Spleen (tissue), 11 donors: ENCODE data around the gene SMCO4. TPM values are rescaled to one million over a fixed set of nuclear protein-coding genes. Genes with fewer than 3 reads are reported as not detected.
"Not testable (repeated sequence)": the region's sequence is repeated elsewhere in the genome, so short reads cannot be mapped to it uniquely, and the experiment has no call there.

Source experiments
- DNase-seq: peaks from one replicate; pipeline ENCODE4 v3.0.0-alpha.2; 2020
- H3K27ac ChIP-seq, 8 donors: fragments of 200-600 bp; sonication (generic) in 7 of 8; 1 replicate in 4 of 8; 2 replicates in 4 of 8; pipeline versions ENCODE4 v1.5.0 to v1.8.0; 2016 to 2021; ENCODE audit warnings: inconsistent platforms in 4 of 8, mild to moderate bottlenecking in 4 of 8, moderate library complexity in 1 of 8
- H3K27me3 ChIP-seq, 7 donors: fragments of 200-600 bp; sonication (generic) in 6 of 7; replicated peaks in 1 of 7; 1 replicate in 4 of 7; 2 replicates in 3 of 7; pipeline versions ENCODE4 v1.5.0 to v1.8.0; 2016 to 2021; ENCODE audit warnings: inconsistent platforms in 3 of 7, mild to moderate bottlenecking in 1 of 7
- H3K36me3 ChIP-seq, 6 donors: fragments of 200-600 bp; sonication (generic) in 5 of 6; 1 replicate in 4 of 6; 2 replicates in 2 of 6; pipeline versions ENCODE4 v1.5.0 to v1.8.0; 2016 to 2021; ENCODE audit warnings: inconsistent platforms in 2 of 6
- H3K4me1 ChIP-seq, 6 donors: fragments of 200-600 bp; sonication (generic) in 5 of 6; 1 replicate in 3 of 6; 2 replicates in 3 of 6; pipeline versions ENCODE4 v1.5.0 to v1.8.0; 2016 to 2021; ENCODE audit warnings: inconsistent platforms in 3 of 6
- H3K4me3 ChIP-seq, 8 donors: fragments of 200-600 bp; sonication (generic) in 7 of 8; 1 replicate in 4 of 8; 2 replicates in 4 of 8; pipeline versions ENCODE4 v1.5.0 to v1.8.0; 2016 to 2021; ENCODE audit warnings: inconsistent platforms in 4 of 8, mild to moderate bottlenecking in 4 of 8, moderate library complexity in 2 of 8
- H3K9me3 ChIP-seq, 8 donors: fragments of 200-600 bp; sonication (generic) in 7 of 8; 1 replicate in 4 of 8; 2 replicates in 4 of 8; pipeline versions ENCODE4 v1.5.0 to v1.8.0; 2016 to 2021; ENCODE audit warnings: inconsistent platforms in 4 of 8
- CTCF ChIP-seq, 11 experiments: fragments of 200-600 bp in 7 of 11; fragments of 450-650 bp in 4 of 11; sonication (generic) in 4 of 11; IDR thresholded peaks in 8 of 11; conservative IDR thresholded peaks in 3 of 11; 1 replicate in 7 of 11; 2 replicates in 4 of 11; pipeline versions ENCODE4 v1.4.0 to v1.8.0; 2016 to 2021; ENCODE audit warnings: antibody characterized with exemption in 11 of 11, inconsistent platforms in 4 of 11, mild to moderate bottlenecking in 1 of 11
- POLR2A ChIP-seq, 3 donors: fragments of 450-650 bp; IDR thresholded peaks; one replicate each; pipeline ENCODE4 v1.5.1; 2017; ENCODE audit warnings: antibody characterized with exemption in 3 of 3, mild to moderate bottlenecking in 1 of 3
- POLR2AphosphoS5 ChIP-seq, 3 donors: sonication (generic); formaldehyde crosslinking; IDR thresholded peaks; one replicate each; pipeline ENCODE4 v1.5.1; 2017; ENCODE audit warnings: antibody characterized with exemption in 3 of 3
- WGBS, 5 donors: extraction: QIAGEN DNeasy Blood & Tissue Kit in 3 of 5; methylation state at CpG; one replicate each; pipeline versions ENCODE4 v1.1.5 to v1.1.7; 2013 to 2018; 5-methylcytosine and 5-hydroxymethylcytosine counted together
- intact Hi-C: fragments of 100-400 bp; cut with DNase I; formaldehyde crosslinking; loops from one replicate; pipeline ENCODE4 v1.15.0; 2023; ENCODE audit warnings: low total_unique reads
- polyA plus RNA-seq, 3 donors: library from polyadenylated mRNA; stranded (reverse); fragments of 200-250 nt; gene quantifications; one replicate each; pipeline ENCODE4 v1.2.1, GENCODE V29; 2013
- total RNA-seq, 7 donors: library from RNA; depleted of rRNA in 3 of 7; stranded (reverse); fragments of >200 nt in 3 of 7; fragmentation: NEBNext Ultra II Directional in 4 of 7; extraction: Animal tissue kit (Norgen Biotek cat#: 25700) in 4 of 7; gene quantifications; one replicate each; pipeline versions ENCODE4 v1.1.0 to v1.2.1, GENCODE V29; 2016 to 2021
- donor health status: healthy with polysubstance abuse.
- donor health status: DM: no; HTN: no; CAD: no; lungs with moderate emphysema.
- donor health status: DM: no; HTN: no; CAD: no.
- donor health status: Bipolar disorder and iron deficiency.
- donor health status: healthy.
- donor health status: DM: no; HTN: no; CAD: no.
- donor health status: DM: yes; HTN: yes; CAD: no.

The SMCO4 gene
- total and polyA plus RNA-seq, 10 donors = 21.8 to 74.1 (median 51.9) TPM

DNA sequence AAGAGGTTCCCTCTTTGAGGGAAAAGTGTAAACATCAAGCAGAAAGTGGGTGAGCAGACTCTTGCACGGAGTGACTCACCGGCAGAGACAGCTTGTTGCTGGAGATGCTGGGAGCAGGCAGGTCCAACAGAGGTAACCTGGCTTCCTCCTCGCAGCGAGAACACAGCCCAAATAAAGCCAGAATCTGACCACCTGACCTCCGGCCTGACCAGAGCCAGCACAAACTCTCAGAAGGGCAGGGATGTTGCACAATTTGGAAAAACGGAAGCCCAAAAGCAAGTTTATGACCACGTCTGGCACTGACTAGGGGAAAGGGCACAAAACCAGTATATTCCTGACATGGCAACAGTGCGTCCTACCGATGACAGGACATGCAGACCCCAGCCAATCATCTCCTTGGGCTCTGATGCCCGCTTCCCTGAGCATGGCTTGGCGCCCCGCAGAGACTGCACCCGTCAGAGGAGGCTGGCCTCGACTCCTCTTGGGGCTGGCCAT, 5.4 kb downstream of the SMCO4 start:
- Histone ChIP-seq H3K27ac (peak overlapping the region in 7 of 8 donors; percentile 5 to 75 (median 44)), H3K4me1 (peaks cover 0 to 77% (median 40%) of the 10 kb centered on the region in 6 donors), H3K27me3 (peaks cover 0 to 7% (median 0%) of the 10 kb centered on the region in 7 donors), H3K36me3 (no peaks in the 10 kb centered on the region), H3K4me3 (peak overlapping the region in 1 of 8 donors; percentile 40), H3K9me3 (no peaks in the 10 kb centered on the region)
- intact Hi-C loops = no loop called here
- DNase-seq = peak; percentile 78
- 54 to 71% (median 57%) methylated on average over 14 of the region's 14 CpGs for WGBS, 5 donors
- no peak for TF ChIP-seq POLR2A (IDR thresholded peaks at IDR 0.05)
- peak; percentile 43 to 66 (median 51) for TF ChIP-seq POLR2AphosphoS5 (IDR thresholded peaks at IDR 0.05)

- TF ChIP-seq POLR2A (IDR thresholded peaks at IDR 0.05) = no peak
- no peak for TF ChIP-seq CTCF (IDR thresholded peaks at IDR 0.05 in 8 of 11, conservative IDR thresholded peaks at IDR 0.05 in 3 of 11)
- no peak for TF ChIP-seq POLR2AphosphoS5 (IDR thresholded peaks at IDR 0.05)
- Histone ChIP-seq H3K4me1 (peaks cover 0 to 76% (median 36%) of the 10 kb centered on the region in 6 donors), H3K36me3 (no peaks in the 10 kb centered on the region), H3K9me3 (no peaks in the 10 kb centered on the region), H3K27ac (peak overlapping the region in 4 of 8 donors; percentile 44 to 75 (median 65)), H3K4me3 (peak overlapping the region in 1 of 8 donors; percentile 40), H3K27me3 (no peaks in the 10 kb centered on the region)
- DNase-seq = no peak
- intact Hi-C loops = no loop called here
- WGBS, 5 donors = 36 to 58% (median 51%) methylated on average over 5 of the region's 5 CpGs
Observed at GRCh38 chr11:93537049-93537448, 6.1 kb downstream of the SMCO4 start.

DNA sequence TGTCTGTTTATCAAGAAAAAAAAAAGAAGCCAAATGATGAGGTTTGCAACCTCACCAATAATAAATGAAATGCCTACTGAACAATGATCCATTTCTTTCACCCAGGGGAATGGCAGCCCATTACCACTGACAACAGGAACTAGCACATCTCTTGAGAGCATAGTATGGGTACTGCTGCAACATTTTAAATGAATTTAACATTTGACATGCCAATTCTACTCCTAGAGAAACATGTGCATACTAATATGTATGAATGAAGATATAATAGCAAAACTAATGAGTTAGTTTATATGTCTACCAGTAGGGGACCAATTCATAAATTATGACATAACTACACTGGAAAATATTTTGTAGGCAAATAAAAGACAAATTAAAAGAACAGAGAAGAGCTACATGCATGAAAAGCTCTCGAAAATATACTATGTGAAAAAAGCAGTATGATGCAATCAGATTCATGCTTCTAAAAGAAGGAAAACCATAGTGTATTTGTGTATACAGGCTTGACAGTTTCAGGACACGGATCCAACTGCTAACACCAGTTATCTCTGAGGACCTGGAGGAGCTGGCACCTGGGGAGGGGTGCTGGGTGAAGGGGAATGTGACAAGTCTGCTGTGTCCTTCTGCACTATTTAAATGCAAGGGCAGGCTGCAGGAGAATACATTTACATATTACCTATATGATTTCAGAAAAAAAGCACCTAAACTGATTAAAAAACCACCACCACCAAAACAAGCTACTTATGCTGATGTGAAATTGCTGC, 6.9 kb downstream of the SMCO4 start:
- DNase-seq = no peak
- no peak for TF ChIP-seq POLR2AphosphoS5 (IDR thresholded peaks at IDR 0.05)
- no peak for TF ChIP-seq CTCF (IDR thresholded peaks at IDR 0.05 in 8 of 11, conservative IDR thresholded peaks at IDR 0.05 in 3 of 11)
- no peak for TF ChIP-seq POLR2A (IDR thresholded peaks at IDR 0.05)
- H3K4me3 ChIP-seq = peak overlapping the region in 1 of 8 donors; percentile 40
- no peaks in the 10 kb centered on the region for H3K27me3 ChIP-seq
- no peaks in the 10 kb centered on the region for H3K36me3 ChIP-seq
- H3K9me3 ChIP-seq = no peaks in the 10 kb centered on the region
- no peak overlapping the region for H3K27ac ChIP-seq
- intact Hi-C loops = no loop called here
- H3K4me1 ChIP-seq = peaks cover 0 to 75% (median 30%) of the 10 kb centered on the region in 6 donors
- WGBS, 5 donors = 39 to 65% (median 43%) methylated on average over 2 of the region's 2 CpGs

- H3K36me3 ChIP-seq, H3K27ac ChIP-seq, DNase-seq, H3K9me3 ChIP-seq, intact Hi-C loops, H3K27me3 ChIP-seq: not testable (repeated sequence)
- 45 to 60% (median 54%) methylated on average over 2 of the region's 2 CpGs for WGBS, 5 donors
- Histone ChIP-seq H3K4me3 (peak overlapping the region in 1 of 8 donors; percentile 14), H3K4me1 (peaks cover 1 to 75% (median 29%) of the 10 kb centered on the region in 6 donors)
Observed at GRCh38 chr11:93535578-93535977, 7.6 kb downstream of the SMCO4 start.

DNA sequence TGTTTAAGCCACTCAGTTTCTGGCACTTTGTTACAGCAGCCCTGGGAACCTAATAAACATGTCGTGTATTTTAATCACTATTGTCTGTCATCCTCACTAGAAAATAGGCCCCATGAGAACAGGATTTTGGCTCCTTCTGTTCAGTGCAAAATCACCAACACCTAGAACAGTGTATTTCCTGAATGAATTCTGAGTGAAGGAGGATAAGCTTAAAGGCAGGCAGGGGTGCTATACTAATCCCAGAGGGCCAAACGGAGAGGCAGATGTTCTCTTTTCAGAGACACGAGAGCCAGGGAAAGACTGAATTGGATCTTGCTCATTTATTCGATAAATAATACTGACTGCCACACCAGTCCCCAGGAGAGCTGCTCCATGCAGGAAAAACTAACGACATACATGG, 10.4 kb downstream of the SMCO4 start:
- H3K9me3 ChIP-seq = no peaks in the 10 kb centered on the region
- TF ChIP-seq POLR2A (IDR thresholded peaks at IDR 0.05) = no peak
- no peak for TF ChIP-seq CTCF (IDR thresholded peaks at IDR 0.05 in 8 of 11, conservative IDR thresholded peaks at IDR 0.05 in 3 of 11)
- TF ChIP-seq POLR2AphosphoS5 (IDR thresholded peaks at IDR 0.05) = no peak
- no peaks in the 10 kb centered on the region for H3K36me3 ChIP-seq
- intact Hi-C loops = no loop called here
- peaks cover 21 to 76% (median 34%) of the 10 kb centered on the region in 6 donors for H3K4me1 ChIP-seq
- no peak for DNase-seq
- 81 to 93% (median 84%) methylated on average over 5 of the region's 5 CpGs for WGBS, 5 donors
- H3K4me3 ChIP-seq = no peak overlapping the region
- H3K27me3 ChIP-seq = no peaks in the 10 kb centered on the region
- peak overlapping the region in 1 of 8 donors; percentile 27 for H3K27ac ChIP-seq
